ENCODE measurements around the gene SEC22A.

DNA sequence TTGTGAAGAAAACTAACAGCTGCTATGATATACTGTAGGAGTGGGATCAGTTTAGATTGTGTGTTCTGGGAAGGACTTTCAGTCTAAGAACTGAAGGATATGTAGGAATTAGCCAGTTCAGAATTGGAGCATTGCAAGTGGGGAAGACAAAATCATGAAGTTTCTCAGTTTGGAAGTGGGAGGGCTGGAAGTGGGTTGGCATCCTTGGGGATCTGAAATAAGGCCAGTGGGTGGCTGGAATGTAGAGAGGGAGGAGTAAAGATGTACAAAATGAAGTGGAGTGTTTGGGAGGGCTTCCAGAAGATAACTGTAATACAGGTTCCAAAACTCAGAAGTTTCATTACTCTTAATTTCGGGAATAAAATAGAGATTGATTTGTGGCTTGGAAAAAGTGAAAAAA, 17.2 kb downstream of the SEC22A start:
- TF ChIP-seq HDAC2 (IDR thresholded peaks at IDR 0.05) (no peak), SUPT20H (IDR thresholded peaks at IDR 0.05; ENCODE audit: borderline replicate concordance, control insufficient read depth, low read depth, low read length) (no peak), POLR2AphosphoS5 (IDR thresholded peaks at IDR 0.05; ENCODE audit: low read length) (no peak), RUNX3 (IDR thresholded peaks at IDR 0.05; ENCODE audit: low read length) (no peak), EGR1 (IDR thresholded peaks at IDR 0.05; ENCODE audit: borderline replicate concordance in 1 of 2, low read depth in 2 of 2, low read length in 2 of 2) (no peak)
- TF ChIP-seq, protein P1, sequence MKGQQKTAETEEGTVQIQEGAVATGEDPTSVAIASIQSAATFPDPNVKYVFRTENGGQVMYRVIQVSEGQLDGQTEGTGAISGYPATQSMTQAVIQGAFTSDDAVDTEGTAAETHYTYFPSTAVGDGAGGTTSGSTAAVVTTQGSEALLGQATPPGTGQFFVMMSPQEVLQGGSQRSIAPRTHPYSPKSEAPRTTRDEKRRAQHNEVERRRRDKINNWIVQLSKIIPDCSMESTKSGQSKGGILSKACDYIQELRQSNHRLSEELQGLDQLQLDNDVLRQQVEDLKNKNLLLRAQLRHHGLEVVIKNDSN (IDR thresholded peaks at IDR 0.05; ENCODE audit: borderline replicate concordance, extremely low read length, insufficient read depth, low read depth, low read length), result no peak
- TF ChIP-seq, protein P2, sequence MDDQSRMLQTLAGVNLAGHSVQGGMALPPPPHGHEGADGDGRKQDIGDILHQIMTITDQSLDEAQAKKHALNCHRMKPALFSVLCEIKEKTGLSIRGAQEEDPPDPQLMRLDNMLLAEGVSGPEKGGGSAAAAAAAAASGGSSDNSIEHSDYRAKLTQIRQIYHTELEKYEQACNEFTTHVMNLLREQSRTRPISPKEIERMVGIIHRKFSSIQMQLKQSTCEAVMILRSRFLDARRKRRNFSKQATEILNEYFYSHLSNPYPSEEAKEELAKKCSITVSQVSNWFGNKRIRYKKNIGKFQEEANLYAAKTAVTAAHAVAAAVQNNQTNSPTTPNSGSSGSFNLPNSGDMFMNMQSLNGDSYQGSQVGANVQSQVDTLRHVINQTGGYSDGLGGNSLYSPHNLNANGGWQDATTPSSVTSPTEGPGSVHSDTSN (IDR thresholded peaks at IDR 0.05; ENCODE audit: insufficient replicate concordance, low read depth, low read length), result no peak

Data from GM12878 (cell line).